ENCODE data around the gene TLR3.

Gene TLR3

GRCh38 chr4:186097386-186097785, 28.4 kb downstream of the TLR3 start:
- ChIA-PET POLR2A (ENCODE audit: low non-redundant PET) (no interaction called here), CTCF (no interaction called here)
- TF ChIP-seq CTCF (conservative IDR thresholded peaks at IDR 0.05; ENCODE audit: low read depth), result no peak

GRCh38 chr4:186102931-186103330, 34.0 kb downstream of the TLR3 start:
- ChIA-PET POLR2A (ENCODE audit: low non-redundant PET) (no interaction called here), CTCF (no interaction called here)
- DNase-seq (ENCODE audit: low spot score), result no peak
- no peak overlapping the region for H3K27ac ChIP-seq
- no peak for TF ChIP-seq CTCF (conservative IDR thresholded peaks at IDR 0.05; ENCODE audit: low read depth)

More at GRCh38 chr4:186097386-186097785, 28.4 kb downstream of the TLR3 start:
- no peak overlapping the region for H3K27ac ChIP-seq
- DNase-seq (ENCODE audit: low spot score), result no peak

- ChIA-PET CTCF (interaction anchor here (0.6 to 0.7 kb wide), 3 partner anchors 13 to 549 kb away, joined by 3 read pairs; no protein-coding TSS in a partner anchor), POLR2A (ENCODE audit: low non-redundant PET) (no interaction called here)
- DNase-seq (ENCODE audit: low spot score), result peak; percentile 9
- no peak for TF ChIP-seq CTCF (conservative IDR thresholded peaks at IDR 0.05; ENCODE audit: low read depth)
- H3K27ac ChIP-seq, result no peak within 1 kb of the TSS
Measured at GRCh38 chr4:186104114-186104889, 35.3 kb downstream of the TLR3 start, which contains the start of gene FAM149A. TSS of gene FAM149A (plus strand) at chr4:186104704.

GRCh38 chr4:186104890-186105646, 36.1 kb downstream of the TLR3 start:
- no peak for TF ChIP-seq CTCF (conservative IDR thresholded peaks at IDR 0.05; ENCODE audit: low read depth)
- DNase-seq (ENCODE audit: low spot score), result peak; percentile 8
- no peak overlapping the region for H3K27ac ChIP-seq
- ChIA-PET CTCF (interaction anchor here (0.6 to 0.7 kb wide), 3 partner anchors 12 to 550 kb away, joined by 3 to 4 read pairs (median 3); no protein-coding TSS in a partner anchor), POLR2A (ENCODE audit: low non-redundant PET) (no interaction called here)

- POLR2A ChIA-PET (ENCODE audit: low non-redundant PET), result no interaction called here
- no peak overlapping the region for H3K27ac ChIP-seq
- no peak for DNase-seq (ENCODE audit: low spot score)
- CTCF ChIA-PET, result interaction anchor here (0.7 kb wide), 1 partner anchor 68 kb away, joined by 4 read pairs; no protein-coding TSS in a partner anchor
- TF ChIP-seq CTCF (conservative IDR thresholded peaks at IDR 0.05; ENCODE audit: low read depth), result no peak
Measured at GRCh38 chr4:186105647-186106321, 36.8 kb downstream of the TLR3 start.

- TF ChIP-seq CTCF (conservative IDR thresholded peaks at IDR 0.05; ENCODE audit: low read depth), result no peak
- DNase-seq (ENCODE audit: low spot score), result no peak
- ChIA-PET POLR2A (ENCODE audit: low non-redundant PET) (no interaction called here), CTCF (no interaction called here)
- no peak overlapping the region for H3K27ac ChIP-seq
Measured at GRCh38 chr4:186107947-186108346, 39.0 kb downstream of the TLR3 start.
